HG03095 (cell line): ENCODE results near the gene FOLR2.
"Not testable (repeated sequence)": the region's sequence is repeated elsewhere in the genome, so short reads cannot be mapped to it uniquely, and the experiment has no call there.

ENCODE experiments used
- ATAC-seq: cut with Tn5 transposase; IDR thresholded peaks from one replicate; pipeline ENCODE4 v1.9.1; 2021; ENCODE audit warnings: moderate library complexity; ENCODE audit not compliant: unreplicated experiment

The FOLR2 gene

GRCh38 chr11:72204886-72205285, 11.7 kb upstream of the FOLR2 start:
- no peak for ATAC-seq

GRCh38 chr11:72206794-72207193, 9.8 kb upstream of the FOLR2 start:
- not testable (repeated sequence) for ATAC-seq

GRCh38 chr11:72208281-72208680, 8.3 kb upstream of the FOLR2 start:
- ATAC-seq = no peak

- no peak for ATAC-seq
Measured at GRCh38 chr11:72209101-72209500, 7.5 kb upstream of the FOLR2 start.

- no peak for ATAC-seq
Measured at GRCh38 chr11:72217841-72218240, 1.2 kb downstream of the FOLR2 start.

- ATAC-seq = no peak
Measured at GRCh38 chr11:72218251-72218745, 1.7 kb downstream of the FOLR2 start.

- no peak for ATAC-seq
Measured at GRCh38 chr11:72220696-72221363, 4.2 kb downstream of the FOLR2 start.

GRCh38 chr11:72221386-72222075, 4.9 kb downstream of the FOLR2 start:
- no peak for ATAC-seq

- no peak for ATAC-seq
Measured at GRCh38 chr11:72222106-72222891, 5.7 kb downstream of the FOLR2 start.

- ATAC-seq = peak; percentile 53
Measured at GRCh38 chr11:72222907-72223614, 6.5 kb downstream of the FOLR2 start.

GRCh38 chr11:72223615-72224563, 7.3 kb downstream of the FOLR2 start:
- peak; percentile 46 for ATAC-seq

- ATAC-seq = no peak
Measured at GRCh38 chr11:72224564-72225410, 8.2 kb downstream of the FOLR2 start, which contains the start of gene INPPL1. TSS of gene INPPL1 (plus strand) at chr11:72224767. CDS start at chr11:72224985, 218 bp downstream.

- ATAC-seq = no peak
Measured at GRCh38 chr11:72225411-72225951, 8.9 kb downstream of the FOLR2 start.

GRCh38 chr11:72226701-72227100, 10.1 kb downstream of the FOLR2 start:
- no peak for ATAC-seq

GRCh38 chr11:72227316-72228228, 11.0 kb downstream of the FOLR2 start:
- ATAC-seq = no peak

- ATAC-seq = no peak
Measured at GRCh38 chr11:72228229-72228843, 11.7 kb downstream of the FOLR2 start.

GRCh38 chr11:72228844-72229231, 12.2 kb downstream of the FOLR2 start:
- ATAC-seq = no peak
